Breast epithelium (tissue), 4 donors: ENCODE data around the gene FPR2. TPM values are rescaled to one million over a fixed set of nuclear protein-coding genes. Genes with fewer than 3 reads are reported as not detected.

Experiments
- DNase-seq, 2 donors: peaks; one replicate each; pipeline ENCODE4 v3.0.0-alpha.2; 2019; ENCODE audit warnings: low spot score in 2 of 2
- H3K27ac ChIP-seq, 2 donors: fragments of 200-600 bp; sonication (generic) in 1 of 2; one replicate each; pipeline ENCODE4 v1.5.1; 2016 to 2019; ENCODE audit warnings: mild to moderate bottlenecking in 1 of 2
- H3K27me3 ChIP-seq, 2 donors: fragments of 200-600 bp; sonication (generic) in 1 of 2; one replicate each; pipeline versions ENCODE4 v1.5.1 to v1.6.0; 2017 to 2019; ENCODE audit warnings: control low read depth in 1 of 2, mild to moderate bottlenecking in 1 of 2
- H3K36me3 ChIP-seq: fragments of 200-600 bp; one replicate; pipeline ENCODE4 v1.5.1; 2019
- H3K4me1 ChIP-seq, 2 donors: fragments of 200-600 bp; sonication (generic); one replicate each; pipeline ENCODE4 v1.5.1; 2016 to 2019; ENCODE audit warnings: control low read depth in 1 of 2
- H3K4me3 ChIP-seq, 3 donors: fragments of 200-600 bp; sonication (generic); 1 replicate in 2 of 3; 2 replicates in 1 of 3; pipeline ENCODE4 v1.5.1; 2016 to 2019; ENCODE audit warnings: mild to moderate bottlenecking in 3 of 3, moderate library complexity in 2 of 3
- H3K9me3 ChIP-seq, 2 donors: fragments of 200-600 bp; sonication (generic) in 1 of 2; one replicate each; pipeline ENCODE4 v1.5.1; 2016 to 2019; ENCODE audit warnings: control low read depth in 1 of 2
- CTCF ChIP-seq, 3 donors: fragments of 450-650 bp; IDR thresholded peaks; one replicate each; pipeline ENCODE4 v1.5.1; 2016 to 2017; ENCODE audit warnings: antibody characterized with exemption in 3 of 3, mild to moderate bottlenecking in 3 of 3, moderate library complexity in 3 of 3
- POLR2A ChIP-seq: fragments of 450-650 bp; IDR thresholded peaks from one replicate; pipeline ENCODE4 v1.6.1; 2016; ENCODE audit warnings: antibody characterized with exemption, mild to moderate bottlenecking, moderate library complexity
- POLR2AphosphoS5 ChIP-seq, 3 donors: sonication (generic); formaldehyde crosslinking; IDR thresholded peaks; one replicate each; pipeline ENCODE4 v1.6.1; 2017; ENCODE audit warnings: antibody characterized with exemption in 3 of 3
- intact Hi-C: fragments of 100-400 bp; cut with DNase I; formaldehyde crosslinking; loops from one replicate; pipeline ENCODE4 v1.15.1; 2023; ENCODE audit warnings: low total_unique reads
- total RNA-seq, 3 donors: library from RNA; depleted of rRNA; stranded (reverse); fragments of >200 nt; gene quantifications; one replicate each; pipeline ENCODE4 v1.1.0, GENCODE V29; 2016

FPR2 gene
- total RNA-seq, 3 donors from 2014 or later = 0.15 to 0.98 (median 0.32) TPM

- Histone ChIP-seq H3K4me3 (peak within 1 kb of the TSS in 1 of 3 donors; percentile 4), H3K4me1 (no peaks in the 10 kb centered on the region), H3K27ac (no peak within 1 kb of the TSS), H3K9me3 (no peaks in the 10 kb centered on the region), H3K36me3 (no peaks in the 10 kb centered on the region), H3K27me3 (no peaks in the 10 kb centered on the region)
- no peak for DNase-seq
- intact Hi-C loops = no loop called here
- no peak for TF ChIP-seq CTCF (IDR thresholded peaks at IDR 0.05)
- no peak for TF ChIP-seq POLR2AphosphoS5 (IDR thresholded peaks at IDR 0.05)
- no peak for TF ChIP-seq POLR2A
Observed at GRCh38 chr19:51794885-51795490, 34.0 kb downstream of the FPR2 start, which contains the start of gene FPR3. FPR3 (plus strand) TSS chr19:51795157; CDS start chr19:51823749, 28,592 bp downstream.

GRCh38 chr19:51796195-51796679 lies 35.3 kb downstream of the FPR2 start:
- H3K4me3 ChIP-seq = peak overlapping the region in 2 of 3 donors; percentile 0 to 29
- TF ChIP-seq POLR2AphosphoS5 (IDR thresholded peaks at IDR 0.05) (no peak), CTCF (IDR thresholded peaks at IDR 0.05) (no peak), POLR2A (no peak)
- no peaks in the 10 kb centered on the region for H3K27me3 ChIP-seq
- H3K4me1 ChIP-seq = no peaks in the 10 kb centered on the region
- no peaks in the 10 kb centered on the region for H3K36me3 ChIP-seq
- no peaks in the 10 kb centered on the region for H3K9me3 ChIP-seq
- no peak overlapping the region for H3K27ac ChIP-seq
- DNase-seq = no peak
- intact Hi-C loops = no loop called here

- Histone ChIP-seq H3K9me3 (no peaks in the 10 kb centered on the region), H3K4me3 (peak overlapping the region in 1 of 3 donors; percentile 29), H3K4me1 (no peaks in the 10 kb centered on the region), H3K27me3 (no peaks in the 10 kb centered on the region), H3K36me3 (no peaks in the 10 kb centered on the region), H3K27ac (peak overlapping the region in 1 of 2 donors; percentile 19)
- DNase-seq = no peak
- intact Hi-C loops = no loop called here
- TF ChIP-seq CTCF (IDR thresholded peaks at IDR 0.05) (no peak), POLR2AphosphoS5 (IDR thresholded peaks at IDR 0.05) (no peak), POLR2A (no peak)
Observed at GRCh38 chr19:51797480-51797879, 36.5 kb downstream of the FPR2 start.

- peak overlapping the region in 1 of 2 donors; percentile 43 for H3K27ac ChIP-seq
- TF ChIP-seq CTCF (IDR thresholded peaks at IDR 0.05) = no peak
- no peak for TF ChIP-seq POLR2AphosphoS5 (IDR thresholded peaks at IDR 0.05)
- TF ChIP-seq POLR2A = no peak
- H3K4me3 ChIP-seq = no peak overlapping the region
Observed at GRCh38 chr19:51798062-51798461, 37.1 kb downstream of the FPR2 start.

DNA sequence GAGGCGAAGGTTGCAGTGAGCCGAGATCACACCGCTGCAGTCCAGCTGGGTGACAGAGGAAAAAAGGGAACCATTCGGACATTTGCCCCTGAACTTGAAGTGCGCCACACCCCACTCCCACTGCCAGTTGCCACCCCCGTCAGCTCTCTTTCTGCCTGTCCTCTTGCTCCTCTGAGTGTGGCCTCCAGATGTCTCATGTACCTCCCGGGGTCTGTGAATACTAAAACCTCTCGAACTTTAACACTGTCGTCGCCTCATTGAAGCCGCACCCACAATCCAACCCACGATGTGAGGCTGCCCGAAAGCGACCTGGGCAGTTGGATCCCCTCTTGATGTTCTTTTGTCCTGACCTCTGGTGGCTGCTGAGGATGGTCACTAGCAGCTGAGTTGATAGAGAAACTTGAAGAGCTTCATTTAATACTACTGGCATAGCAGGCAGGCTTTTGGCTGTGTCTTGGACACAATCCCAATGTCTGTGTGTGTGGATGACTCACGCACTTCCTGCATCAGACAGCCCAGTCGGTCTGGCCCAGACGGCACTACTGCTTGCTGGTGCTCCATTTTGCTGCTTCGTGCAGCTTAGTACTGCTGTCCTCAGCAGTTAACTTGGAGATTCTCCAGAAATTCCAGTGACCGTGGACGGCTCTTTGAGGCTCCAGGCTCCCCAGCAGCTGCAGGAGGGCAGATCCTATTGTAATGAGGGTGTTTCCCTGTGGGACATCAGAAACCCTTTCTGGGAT lies 38.2 kb downstream of the FPR2 start:
- intact Hi-C loops = no loop called here
- Histone ChIP-seq H3K27me3 (no peaks in the 10 kb centered on the region), H3K36me3 (no peaks in the 10 kb centered on the region), H3K9me3 (no peaks in the 10 kb centered on the region), H3K4me1 (no peaks in the 10 kb centered on the region), H3K4me3 (peak overlapping the region in 1 of 3 donors; percentile 39), H3K27ac (peak overlapping the region; percentile 75 to 82)
- TF ChIP-seq POLR2A (no peak), POLR2AphosphoS5 (IDR thresholded peaks at IDR 0.05) (no peak), CTCF (IDR thresholded peaks at IDR 0.05) (no peak)
- peak; percentile 75 to 80 for DNase-seq

More at GRCh38 chr19:51798062-51798461, 37.1 kb downstream of the FPR2 start:
- intact Hi-C loops = no loop called here
- Histone ChIP-seq H3K36me3 (no peaks in the 10 kb centered on the region), H3K27me3 (no peaks in the 10 kb centered on the region), H3K9me3 (no peaks in the 10 kb centered on the region), H3K4me1 (no peaks in the 10 kb centered on the region)
- DNase-seq = no peak
